ENCODE data around the gene PAQR3.

PAQR3 gene, protein sequence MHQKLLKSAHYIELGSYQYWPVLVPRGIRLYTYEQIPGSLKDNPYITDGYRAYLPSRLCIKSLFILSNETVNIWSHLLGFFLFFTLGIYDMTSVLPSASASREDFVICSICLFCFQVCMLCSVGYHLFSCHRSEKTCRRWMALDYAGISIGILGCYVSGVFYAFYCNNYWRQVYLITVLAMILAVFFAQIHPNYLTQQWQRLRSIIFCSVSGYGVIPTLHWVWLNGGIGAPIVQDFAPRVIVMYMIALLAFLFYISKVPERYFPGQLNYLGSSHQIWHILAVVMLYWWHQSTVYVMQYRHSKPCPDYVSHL

DNA sequence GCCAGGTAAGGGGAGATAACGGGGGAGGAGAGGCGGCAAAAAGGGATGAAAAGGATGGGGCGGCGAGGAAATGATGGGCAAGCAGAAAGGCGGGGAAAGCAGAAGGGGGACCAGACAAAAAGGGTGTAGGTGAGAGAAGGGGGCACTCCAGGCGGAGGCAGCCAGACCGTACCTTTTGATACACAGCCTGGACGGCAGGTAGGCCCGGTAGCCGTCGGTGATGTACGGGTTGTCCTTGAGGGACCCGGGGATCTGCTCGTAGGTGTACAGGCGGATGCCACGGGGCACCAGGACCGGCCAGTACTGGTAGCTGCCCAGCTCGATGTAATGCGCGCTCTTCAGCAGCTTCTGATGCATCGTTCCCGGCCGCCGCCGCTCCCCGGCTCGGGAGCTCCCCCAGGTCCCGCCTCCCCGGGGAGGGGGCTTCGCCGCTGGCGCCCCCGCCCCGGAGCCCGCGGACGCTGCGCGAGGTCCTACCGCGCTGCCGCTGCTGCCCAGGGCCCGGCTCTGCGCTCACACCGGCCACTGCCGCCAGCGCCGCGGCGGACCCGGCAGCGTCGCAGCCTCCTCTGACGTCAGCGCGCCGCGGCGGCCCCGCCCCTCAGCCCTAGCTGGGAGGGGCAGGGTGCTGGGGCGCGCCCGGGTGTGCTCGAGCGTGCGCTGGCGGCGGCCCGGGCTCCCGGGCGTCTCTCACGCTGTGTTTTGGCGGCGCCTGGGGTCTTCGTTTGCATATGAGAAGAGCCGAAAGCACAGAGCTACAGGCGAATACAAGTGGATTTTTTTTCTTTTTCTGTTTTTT lies at the start of gene PAQR3:
TSS of gene PAQR3 (minus strand) at position 571 of the 799 bp plus-strand sequence. CDS start at position 357, 214 bp downstream.
- peak; percentile 80 for DNase-seq (ENCODE audit: low read depth)

DNA sequence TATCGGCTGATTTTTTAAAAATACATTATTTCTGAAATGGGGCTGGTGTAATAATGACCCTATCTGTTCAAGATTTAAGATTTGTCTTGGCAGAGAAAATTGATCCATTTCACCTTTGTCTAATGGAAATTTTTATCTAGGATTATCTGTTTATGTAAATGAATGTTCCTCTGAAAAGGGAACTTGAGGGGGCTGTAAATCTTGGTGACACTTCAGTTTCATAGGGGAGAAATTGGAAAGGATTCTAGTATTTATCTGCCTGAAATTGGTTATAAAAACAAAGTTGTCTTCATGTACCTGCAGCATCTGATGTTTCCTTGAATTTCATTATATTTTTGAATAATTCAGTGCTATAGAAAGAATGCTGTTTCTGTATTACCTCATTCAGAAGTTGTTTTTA lies 48.4 kb upstream of the PAQR3 start:
- DNase-seq (ENCODE audit: low read depth): no peak

DNA sequence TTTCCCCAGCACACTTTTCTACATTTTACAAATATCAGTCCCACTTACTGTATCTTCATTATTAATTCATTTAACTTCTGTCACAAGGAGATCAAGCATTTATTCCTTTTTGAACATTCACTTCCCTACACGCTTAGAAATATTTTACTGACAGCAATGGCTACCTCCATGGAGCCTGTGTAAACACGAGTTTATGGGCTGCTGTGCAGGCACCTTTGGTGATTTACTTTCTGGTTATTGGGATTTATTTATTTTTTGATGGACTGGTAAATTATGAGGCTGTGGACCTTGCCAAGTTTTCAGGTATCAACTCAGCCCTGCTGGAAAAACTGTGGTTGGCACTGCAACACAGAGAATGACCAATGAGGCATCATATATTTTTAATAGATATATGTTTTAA lies 45.4 kb upstream of the PAQR3 start:
- DNase-seq (ENCODE audit: low read depth): no peak

DNA sequence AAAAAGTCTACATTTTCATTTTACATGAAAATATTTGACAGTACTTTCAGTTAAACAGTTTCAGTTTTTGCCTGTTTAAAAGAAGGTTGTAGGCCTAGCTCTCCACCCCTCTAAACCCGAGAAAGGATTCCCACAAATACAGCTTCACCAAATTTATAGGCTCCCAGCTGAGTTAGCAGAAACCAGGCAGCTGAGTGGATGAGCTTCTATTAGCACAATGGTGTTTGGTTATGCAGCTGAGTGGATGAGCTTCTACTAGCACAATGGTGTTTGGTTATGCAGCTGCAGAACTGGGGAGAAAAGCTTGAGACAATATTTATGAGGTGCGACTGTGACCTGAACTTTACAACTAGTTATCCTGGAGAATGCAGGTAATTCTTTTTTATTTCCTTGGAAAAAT lies 36.6 kb upstream of the PAQR3 start:
- DNase-seq (ENCODE audit: low read depth): no peak

DNA sequence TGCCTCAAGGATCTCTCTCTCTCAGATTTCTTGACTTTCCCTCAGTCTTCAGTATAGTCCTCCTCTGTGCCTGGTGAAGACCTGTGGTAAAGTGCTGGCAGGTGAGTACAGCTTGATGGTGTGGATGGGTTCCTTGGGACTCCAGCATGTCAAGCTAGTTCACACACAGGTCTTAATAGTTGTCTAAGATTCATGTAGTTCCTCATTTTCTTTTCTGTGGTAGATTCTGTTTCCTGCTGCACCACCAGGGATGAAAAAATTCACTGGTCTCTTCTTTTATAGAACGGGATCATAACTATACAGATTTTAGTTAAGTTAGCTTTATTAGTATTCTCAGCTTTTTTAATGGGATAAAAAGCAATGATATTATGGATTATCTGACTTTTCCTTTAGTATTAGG lies 32.5 kb upstream of the PAQR3 start:
- DNase-seq (ENCODE audit: low read depth): no peak

DNA sequence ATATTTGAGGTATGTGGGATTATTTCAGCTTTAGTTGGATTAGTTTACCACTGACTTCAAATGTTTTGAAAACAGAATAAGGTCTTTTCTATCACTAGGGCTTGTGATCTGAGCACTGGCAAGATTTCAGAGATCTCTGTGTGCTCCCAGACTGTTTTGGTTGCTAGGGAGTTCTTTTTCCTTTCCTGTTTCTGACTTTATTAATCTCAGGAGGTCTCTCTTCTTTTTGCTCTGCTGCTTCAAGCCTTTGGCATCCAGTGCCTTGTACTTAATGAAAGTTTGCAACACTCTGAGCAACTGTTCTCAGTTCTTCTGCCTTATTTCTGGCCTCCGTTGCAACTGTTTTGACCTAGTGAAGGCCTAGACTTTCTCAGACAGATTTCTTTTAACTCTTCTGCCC lies 32.1 kb upstream of the PAQR3 start:
- no peak for DNase-seq (ENCODE audit: low read depth)

DNA sequence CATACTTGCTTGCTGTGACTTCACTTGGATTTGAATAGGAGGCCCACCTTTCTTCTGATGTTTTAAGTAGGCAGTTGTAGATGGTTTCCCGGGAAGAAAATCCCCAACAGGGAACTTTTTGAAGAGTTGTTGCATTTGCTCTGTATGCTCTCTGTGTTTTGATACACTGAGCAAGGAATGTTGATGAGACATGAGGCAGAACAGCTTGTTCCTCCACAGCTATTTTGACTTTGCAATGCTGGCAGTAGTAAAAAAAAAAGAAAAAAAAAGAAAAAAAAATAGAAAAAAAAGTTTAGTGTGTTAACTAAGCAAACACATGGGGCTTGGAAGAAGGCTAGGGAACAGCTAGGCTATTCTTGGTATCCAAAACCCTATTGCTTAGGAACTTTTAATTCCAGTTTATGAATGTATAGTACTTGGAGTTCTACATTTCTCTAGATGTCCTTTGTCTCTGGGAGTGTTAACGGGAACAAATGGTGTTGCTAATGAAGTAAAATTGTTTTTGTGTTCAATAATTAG lies 23.4 kb upstream of the PAQR3 start:
- no peak for DNase-seq (ENCODE audit: low read depth)

DNA sequence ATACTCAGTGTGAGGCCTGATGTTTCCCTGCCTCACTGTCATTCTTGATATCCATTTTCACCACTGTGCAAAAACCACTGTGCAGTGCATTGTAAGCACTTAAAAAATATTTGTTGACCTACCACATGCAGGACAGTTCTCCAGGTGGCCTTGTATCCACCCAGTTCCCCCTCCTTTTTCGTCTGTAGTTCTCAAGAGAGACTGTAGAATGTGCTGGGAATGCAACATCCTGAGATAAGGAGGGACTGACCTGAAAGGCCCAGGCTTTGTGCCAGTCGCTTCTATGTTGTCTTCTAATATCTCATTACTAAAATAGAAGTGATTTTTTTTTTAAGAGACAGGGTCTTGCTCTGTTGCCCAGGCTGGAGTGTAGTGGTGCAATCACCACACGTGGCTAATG lies 21.7 kb upstream of the PAQR3 start:
- DNase-seq (ENCODE audit: low read depth): no peak

DNA sequence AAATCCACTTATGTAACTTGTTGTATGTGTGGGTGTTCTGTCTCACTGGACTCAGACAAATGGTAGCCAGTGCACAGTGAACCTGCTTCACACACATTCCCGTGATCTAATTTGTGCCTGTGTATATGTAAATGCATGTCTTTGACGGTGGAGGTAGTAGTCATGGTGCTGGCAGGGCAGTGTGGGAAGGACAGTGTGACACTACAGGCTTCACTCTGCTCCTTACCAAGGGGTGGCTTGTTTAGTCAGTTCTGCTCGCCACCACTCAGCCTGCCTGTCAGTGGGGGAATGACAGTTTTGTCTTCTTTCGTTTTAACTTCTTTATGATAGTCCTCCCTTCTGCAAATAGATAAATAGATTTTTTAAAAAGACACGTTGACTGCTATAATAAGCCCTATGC lies 17.7 kb upstream of the PAQR3 start:
- no peak for DNase-seq (ENCODE audit: low read depth)

DNA sequence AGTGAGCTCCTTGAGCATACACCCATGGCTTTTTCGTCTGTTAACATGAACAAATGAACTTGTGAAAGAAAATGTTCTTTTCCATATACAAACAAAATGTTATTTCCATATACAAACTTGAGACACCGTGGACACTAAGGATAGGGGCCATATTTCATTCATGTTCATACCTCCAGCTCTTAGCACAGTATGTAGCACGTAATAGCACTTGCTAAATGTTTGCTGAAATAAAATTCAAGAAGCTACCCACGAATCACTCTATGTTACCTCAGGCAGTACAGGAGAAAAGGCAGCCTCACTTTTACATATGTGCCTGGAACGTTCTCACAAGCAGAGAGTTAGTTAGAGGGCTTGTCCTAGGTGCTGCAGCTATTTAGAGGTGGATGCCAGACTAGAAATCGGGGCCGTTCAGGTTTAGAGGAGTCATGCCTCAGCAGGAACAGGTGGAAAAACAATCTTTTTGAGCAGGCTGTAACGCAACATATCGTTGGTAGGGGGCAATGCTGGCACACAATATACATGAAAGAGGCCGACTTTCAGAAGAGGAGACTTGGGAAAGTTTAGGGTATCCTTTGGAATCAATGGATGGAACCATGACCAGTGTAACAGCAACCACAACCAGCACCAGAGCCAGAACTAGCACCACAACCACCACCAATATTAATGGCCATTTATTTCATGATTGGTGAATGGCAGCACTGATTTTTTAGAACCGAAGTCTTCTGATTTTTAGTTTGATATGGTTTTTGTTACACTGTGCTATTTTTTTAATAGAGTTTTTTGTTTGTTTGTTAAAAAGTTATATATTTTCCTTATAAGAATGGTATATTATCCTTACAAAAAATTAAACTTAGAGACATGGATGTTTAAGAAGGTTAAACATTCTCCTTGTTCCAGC lies 14.8 kb upstream of the PAQR3 start:
- no peak for DNase-seq (ENCODE audit: low read depth)

DNA sequence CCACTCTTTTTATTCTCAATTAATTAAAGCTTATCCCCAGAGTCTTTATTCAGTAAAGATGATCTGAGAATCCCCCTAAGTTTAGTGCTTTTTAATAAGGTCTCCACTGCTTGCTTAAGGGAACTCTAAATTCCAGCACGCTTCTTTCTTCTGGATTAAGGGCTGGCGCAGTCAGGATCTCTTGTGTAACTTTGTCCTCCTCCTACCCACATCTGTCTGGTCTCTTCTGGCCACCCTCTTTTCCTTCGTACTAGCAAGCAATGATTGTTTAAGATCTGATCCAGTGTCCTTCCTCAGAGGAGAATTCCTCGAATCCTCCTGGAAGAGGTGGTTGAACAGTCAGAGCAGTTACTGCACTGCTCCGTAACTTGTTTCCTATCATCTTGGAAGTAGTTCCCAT lies 14.0 kb upstream of the PAQR3 start:
- DNase-seq (ENCODE audit: low read depth): no peak

DNA sequence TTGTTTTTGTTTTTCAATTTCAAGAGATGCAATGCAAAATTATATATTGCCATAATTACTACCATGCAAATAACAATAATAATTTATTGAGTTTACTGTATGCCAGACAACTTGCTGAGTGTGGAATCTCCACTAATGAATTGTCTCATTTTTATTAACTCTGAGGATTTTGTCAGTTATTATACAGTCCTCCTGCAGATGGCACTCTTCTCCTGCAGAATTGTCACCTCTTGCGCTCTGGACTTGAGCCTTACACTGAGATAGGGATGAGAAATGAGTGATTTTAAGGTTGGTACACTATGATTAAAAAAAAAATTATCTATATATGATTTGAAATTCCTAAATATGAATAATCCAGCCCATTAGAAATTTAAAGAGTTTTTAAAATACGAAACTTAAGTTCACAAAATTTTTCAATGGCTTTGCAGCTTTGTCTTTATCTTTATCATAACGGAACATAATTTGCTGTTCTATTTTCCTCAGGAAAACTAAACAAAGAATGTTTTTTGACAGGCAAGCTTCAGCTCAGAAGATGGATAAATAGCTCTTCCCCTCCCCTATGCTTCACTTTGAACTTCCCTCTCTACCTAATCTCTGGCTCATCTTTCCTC lies 12.7 kb upstream of the PAQR3 start:
- DNase-seq (ENCODE audit: low read depth): peak; percentile 32

DNA sequence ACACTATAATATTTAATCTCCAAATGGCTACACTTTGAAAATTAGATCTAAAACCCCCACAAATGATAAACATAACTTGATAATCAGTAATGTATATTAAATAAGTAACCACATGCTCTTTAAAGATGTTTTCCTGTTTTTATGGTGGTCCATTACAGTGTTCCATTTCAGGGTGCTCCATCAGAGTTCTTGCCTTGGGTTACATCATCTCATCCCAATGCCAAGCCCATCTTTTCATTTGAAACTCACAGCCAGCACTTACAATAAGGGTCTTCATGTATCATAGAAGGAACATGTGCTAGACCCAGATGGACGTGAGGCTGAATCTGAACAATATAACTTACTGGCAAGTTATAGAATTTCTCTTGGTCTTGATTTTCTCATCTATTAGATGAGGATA lies 10.5 kb upstream of the PAQR3 start:
- DNase-seq (ENCODE audit: low read depth): no peak

DNA sequence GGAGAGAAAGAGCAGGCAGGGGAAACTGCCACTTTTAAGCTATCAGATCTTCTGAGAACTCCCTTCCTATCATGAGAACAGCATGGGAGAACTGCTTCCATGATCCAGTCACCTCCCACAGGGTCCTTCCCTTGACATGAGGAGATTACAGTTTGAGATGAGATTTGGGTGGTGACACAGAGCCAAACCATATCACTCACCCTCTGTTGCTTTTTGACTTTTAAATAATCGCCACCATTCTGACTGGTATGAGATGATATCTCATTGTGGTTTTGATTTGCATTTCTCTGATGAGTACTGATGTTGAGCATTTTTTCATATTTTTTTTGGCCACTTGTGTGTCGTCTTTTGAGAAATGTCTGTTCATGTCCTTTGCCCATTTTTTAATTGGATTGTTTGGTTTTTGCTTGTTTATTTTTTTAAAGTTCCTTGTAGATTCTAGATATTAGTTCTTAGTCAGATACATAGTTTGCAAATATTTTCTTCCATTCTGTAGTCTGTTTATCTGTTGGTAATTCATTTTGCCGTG lies 6.5 kb upstream of the PAQR3 start:
- no peak for DNase-seq (ENCODE audit: low read depth)

DNA sequence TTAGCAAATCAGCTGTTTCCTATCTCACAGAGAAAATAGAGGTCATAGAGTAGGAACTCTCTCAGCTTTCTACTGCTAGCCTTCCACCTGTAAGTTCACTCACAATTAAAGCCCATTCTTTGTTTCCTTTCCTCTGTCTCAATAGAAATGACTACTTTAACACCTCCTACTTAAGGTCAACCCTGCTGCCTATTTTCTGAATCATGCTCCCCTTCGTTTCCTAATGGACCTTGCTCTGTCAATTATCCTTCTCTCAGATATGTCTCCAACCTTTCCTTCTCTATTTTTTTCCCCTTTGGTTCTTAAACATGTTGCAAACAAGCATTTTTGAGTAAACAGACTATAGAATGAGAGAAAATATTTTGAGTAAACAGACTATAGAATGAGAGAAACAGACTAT lies 5.1 kb upstream of the PAQR3 start:
- no peak for DNase-seq (ENCODE audit: low read depth)

DNA sequence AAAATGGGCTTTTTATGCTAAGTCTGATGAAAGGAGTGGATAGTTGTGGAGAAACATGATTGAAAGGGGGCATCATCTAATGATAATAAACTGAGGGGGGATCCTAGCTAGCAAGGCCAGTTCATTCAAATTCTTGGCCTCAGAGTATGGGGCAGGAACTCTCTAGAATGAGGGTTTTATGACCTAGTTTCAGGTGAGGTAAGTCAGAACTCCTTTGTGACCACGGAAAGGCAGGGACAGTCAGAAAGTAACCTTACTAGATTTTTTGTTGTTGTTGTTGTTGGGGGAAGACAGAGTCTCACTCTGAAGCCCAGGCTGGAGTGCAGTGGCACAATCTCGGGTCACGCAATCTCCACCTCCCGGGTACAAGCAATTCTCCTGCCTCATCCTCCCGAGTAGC lies 1.5 kb upstream of the PAQR3 start:
- no peak for DNase-seq (ENCODE audit: low read depth)

DNA sequence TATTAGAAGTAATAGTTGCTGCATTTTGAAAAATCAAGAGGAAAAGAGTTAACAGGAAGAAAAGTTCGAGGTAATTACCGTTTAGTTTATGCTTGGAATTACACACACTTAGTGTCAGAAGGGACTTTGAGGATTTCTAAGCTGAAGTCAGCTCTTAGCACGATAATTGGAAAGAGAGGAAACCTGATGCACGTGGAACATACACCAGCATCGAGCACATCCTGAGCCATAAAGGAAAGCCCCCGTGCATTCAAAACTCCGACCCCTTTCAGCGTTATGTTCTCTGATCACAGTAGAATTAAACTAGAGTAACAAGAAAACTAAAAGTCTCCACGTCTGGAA lies 400 bp upstream of the PAQR3 start:
- no peak for DNase-seq (ENCODE audit: low read depth)

DNA sequence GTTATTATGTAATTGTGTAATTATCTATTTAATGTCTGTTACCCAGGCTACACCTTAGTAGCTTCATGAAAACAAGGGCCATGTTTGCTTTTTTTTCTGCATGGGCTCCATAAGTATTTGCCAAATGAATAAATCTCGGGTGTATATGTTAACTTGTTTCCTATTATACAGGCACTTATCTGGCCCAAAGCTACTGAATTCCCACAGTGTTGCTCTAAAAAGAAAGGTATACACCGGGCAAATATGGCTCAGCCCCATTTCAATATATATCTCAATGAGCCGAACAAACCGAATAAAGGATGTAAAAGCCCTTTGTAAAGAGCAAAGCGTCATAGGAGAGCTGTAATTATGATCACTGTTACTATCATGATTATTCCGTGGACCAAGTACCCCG lies 767 bp downstream of the PAQR3 start:
- DNase-seq (ENCODE audit: low read depth): no peak

DNA sequence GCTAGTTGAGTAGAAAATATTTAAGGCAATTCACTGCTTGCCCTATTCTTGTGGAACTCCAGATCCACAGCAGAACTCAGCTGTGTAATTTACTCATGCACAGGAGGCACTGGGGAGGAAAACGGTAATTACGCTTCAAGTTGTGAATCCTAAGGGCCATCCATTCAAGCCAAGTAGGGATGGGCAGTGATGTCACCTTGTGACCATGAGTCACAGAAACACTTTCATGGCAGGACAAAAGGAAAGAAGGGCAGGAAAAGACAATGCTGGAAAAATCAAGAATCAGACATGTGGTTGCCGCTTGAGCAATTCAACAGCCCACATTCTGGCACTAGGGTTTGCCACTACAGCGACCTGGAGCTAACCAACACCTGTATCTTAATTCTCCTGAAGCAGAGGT lies 1.4 kb downstream of the PAQR3 start:
- no peak for DNase-seq (ENCODE audit: low read depth)

DNA sequence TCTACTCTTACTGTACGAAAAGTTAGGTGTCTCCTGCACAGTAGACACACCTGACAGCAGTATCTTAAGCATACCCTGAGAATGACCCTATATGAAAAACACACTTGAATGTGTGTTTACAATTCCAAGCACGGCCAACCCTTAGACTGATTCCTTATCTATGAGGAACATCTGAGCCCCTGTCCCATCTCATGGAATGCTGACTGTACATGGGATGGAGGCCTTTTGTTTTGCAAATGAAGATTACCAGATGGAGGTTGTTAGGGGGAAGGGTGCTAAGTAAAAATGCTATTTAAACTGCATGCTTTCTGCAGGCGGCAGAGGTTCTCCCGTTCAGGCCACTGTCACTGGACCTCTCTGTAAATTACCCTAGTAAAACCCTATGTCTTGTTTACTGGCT lies 2.2 kb downstream of the PAQR3 start:
- DNase-seq (ENCODE audit: low read depth): no peak

DNA sequence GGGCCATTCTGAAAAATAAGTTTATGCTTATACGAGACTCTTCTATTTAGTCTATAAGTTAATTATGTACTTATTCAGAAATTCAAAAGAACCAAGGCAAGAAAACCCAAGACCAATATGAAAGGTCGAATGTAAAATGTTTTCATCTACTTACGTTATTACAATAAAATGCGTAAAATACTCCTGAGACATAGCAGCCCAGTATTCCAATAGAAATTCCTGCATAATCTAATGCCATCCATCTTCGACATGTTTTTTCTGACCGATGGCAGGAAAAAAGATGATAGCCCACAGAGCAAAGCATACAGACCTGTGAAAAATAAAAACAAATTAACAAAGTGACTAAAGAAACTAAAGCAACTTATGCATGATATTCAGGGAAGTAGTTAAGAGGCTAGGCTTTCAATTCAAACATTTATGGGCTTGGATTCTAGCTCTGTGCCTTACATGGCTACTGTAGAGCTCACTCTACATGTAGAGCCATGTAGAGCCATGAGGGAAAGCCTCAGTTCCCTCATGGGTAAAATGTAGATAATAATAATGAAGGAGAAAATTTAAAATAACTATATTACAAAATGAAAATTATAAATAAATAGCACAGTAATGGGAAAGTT lies 9.1 kb downstream of the PAQR3 start:
- no peak for DNase-seq (ENCODE audit: low read depth)

Measured in activated T-cell treated with anti-CD3 and anti-CD28 coated beads for 24 hours (primary cell).